NCI-H1092 treated with DMSO at 0.1 percent for 48 hours (cell line): ENCODE measurements around the gene CLN3.
"Not testable (repeated sequence)": the region's sequence is repeated elsewhere in the genome, so short reads cannot be mapped to it uniquely, and the experiment has no call there.

Source experiments
- DNase-seq: peaks from one replicate; lab custom pipeline; 2025; lab: John Stamatoyannopoulos, UW

CLN3 gene

GRCh38 chr16:28491970-28492474 is at the start of gene CLN3:
Gene CLN3 (minus strand): TSS chr16:28492074. CDS start chr16:28491759, 315 bp downstream.
- DNase-seq, result peak; percentile 97

GRCh38 chr16:28540346-28540745 is 48.5 kb upstream of the CLN3 start:
- no peak for DNase-seq

DNA sequence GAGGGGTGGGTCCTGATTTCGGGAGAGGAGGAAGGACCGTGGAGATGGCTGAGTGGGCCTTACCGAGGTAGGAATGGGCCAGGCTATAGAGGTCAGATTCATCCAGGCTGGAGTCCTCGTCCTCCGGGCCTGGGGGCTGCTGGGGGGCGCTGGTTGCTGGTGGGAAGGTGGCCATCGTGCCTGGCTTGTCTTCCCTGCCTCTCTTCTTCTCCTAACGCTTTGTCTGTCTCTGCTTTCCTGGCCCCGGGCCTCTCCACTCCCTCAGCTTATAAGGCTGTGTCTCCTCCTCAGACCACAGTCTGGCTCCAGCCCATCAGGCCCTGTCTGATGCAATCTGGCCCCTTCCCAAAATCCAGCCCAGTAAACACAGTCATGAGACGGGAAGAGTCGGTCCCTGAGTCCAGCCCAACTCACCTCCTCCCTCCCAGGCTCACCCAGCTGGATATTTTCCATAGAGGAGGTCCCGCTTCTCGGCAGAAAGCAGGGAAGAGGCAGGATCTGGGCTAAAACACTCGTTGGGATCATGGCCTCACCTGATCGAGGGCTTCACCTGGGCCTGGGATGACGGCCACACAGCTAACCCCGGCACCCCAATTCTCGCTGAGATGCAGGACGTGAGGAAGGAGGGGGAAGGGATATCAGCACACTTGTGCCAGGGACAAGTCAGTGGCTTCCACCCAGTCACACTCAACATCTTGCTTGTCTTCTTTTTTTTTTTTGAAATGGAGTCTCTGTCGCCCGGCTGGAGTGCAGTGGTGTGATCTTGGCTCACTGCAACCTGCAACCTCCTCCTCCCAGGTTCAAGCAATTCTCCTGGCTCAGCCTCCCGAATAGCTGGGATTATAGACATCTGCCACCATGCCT is 47.1 kb upstream of the CLN3 start, which contains the start of gene NUPR1:
NUPR1 (minus strand) TSS at position 242 of the 864 bp plus-strand sequence; CDS start at position 175, 67 bp downstream.
- DNase-seq, result no peak

DNA sequence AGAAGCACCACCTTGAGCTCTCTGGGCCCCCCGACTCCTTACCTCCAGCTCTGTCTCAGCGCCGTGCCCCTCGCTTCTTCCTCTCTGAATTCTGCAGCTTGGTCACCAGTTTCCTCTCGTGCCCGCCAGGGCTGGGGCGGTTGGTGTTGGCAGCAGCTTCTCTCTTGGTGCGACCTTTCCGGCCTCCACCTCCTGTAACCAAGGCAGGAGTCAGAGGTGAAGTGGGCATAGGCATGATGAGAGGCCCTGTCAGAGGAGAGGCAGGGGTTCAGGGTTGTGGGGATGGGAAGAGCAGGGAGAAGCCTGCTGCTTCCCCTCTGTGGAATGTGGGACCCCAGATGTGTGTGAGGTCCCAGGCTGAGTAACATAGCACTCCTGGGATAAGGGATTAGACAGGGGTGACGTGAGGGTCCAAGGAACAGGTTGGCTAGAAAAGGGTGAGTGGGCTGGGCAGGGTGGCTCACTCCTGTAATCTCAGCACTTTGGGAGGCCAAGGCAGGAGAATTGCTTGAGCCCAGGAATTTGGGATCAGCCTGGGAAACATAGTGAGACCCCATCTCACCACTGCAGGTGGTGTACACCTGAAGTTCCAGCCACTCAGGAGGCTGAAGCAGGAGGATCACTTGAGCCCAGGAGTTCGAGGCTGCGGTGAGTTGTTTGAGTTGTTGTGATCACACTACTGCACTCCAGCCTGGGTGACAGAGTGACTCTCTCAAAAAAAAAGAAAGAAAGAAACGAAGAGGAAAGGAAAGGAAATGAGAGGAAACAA is 46.3 kb upstream of the CLN3 start:
- DNase-seq, result no peak

DNA sequence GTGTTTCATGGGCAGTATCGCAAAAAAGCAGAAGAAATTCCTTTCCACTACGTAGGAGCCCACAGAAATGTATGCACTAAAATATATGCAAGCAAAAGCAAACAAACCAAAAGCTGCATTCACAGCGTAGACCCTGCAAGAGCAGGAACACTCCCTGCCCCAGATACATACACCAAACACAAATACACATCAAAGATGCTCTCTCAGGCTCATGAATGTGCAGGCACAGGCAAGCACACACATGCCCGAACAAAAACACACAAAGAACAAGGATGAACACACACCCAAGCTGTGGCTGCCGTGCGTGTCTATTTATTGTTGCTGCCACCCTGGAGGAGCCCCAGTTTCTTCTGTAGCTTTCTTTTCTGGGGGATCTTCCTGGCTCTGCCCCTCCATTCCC is 45.2 kb upstream of the CLN3 start:
- DNase-seq, result no peak

GRCh38 chr16:28534542-28535373 is 42.9 kb upstream of the CLN3 start:
- DNase-seq, result no peak

DNA sequence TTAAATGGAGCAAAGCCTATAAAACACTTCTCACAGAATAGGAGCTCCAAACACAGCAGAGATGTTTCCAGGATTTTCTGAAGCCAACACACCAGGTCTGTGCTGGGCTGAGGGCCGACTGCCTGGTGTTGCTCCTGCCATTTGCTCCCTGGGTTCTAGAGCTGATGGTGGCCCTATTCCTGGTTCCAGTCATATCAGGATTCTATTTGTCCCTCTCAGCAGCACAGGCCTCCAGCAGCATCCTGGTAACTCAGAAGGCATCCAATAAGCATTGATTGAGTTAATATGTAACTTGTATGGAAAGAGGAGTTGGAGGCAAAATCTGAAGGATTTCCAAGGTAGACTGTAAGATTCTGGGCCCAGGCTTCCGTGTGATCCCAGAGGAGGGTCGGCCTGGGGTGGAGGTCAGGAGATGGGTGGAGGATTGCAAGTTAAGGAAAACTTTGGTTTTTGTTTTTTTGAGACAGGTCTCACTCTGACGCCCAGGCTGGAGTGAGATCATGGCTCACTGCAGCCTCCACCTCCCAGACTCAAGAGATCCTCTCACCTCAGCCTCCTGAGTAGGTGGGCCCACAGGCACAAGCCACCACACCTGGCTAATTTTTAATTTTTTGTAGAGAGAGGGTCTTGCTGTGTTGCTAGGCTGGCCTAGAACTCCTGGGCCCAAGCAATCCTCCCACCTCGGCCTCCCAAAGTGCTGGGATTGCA is 41.2 kb upstream of the CLN3 start:
- DNase-seq, result no peak

DNA sequence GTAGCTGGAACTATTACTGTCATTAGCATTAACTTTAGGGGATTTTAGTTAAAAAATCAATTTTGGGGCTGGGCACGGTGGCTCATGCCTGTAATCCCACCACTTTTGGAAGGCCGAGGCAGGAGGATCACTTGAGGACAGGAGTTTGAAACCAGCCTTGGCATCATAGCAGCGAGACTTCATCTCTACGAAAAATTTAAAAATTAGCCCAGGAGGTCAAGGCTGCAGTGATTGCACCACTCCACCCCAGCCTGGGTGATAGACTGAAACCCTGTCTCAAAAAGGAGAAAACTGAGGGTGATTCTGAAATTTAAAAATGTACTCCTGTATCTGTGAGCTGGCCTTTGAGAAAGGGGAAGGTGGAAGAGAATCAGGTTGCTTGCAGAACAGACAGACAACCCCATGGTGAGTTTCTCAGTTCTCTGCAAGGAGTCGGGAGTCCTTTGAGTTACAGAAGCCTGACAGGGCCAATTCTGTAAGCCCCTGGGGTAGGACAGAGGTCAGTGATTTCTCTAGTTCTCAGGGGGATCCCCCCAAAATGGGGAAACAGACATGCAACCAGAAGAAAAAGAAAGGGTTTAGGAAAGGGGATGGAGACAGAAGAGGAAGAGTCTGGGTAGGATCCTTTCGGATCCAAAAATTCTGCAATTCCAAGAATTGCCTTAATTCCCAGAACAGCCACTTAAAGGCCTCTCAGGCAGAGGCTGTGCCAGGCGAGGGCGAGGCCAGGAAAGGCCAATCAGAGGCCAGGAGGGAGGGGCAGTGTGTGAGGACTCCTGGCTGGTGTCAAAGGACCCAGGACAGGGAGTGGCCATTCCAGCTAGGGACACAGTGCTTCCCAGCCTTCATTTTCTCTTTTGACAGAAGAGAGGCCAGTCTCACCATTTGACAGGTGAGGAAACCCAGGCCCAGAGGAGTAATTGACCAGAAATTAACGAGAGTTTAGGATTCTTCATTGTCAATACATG is 40.2 kb upstream of the CLN3 start:
- no peak for DNase-seq

- DNase-seq, result no peak
These were observed 37.2 kb upstream of the CLN3 start for GRCh38 chr16:28529124-28529523.

DNA sequence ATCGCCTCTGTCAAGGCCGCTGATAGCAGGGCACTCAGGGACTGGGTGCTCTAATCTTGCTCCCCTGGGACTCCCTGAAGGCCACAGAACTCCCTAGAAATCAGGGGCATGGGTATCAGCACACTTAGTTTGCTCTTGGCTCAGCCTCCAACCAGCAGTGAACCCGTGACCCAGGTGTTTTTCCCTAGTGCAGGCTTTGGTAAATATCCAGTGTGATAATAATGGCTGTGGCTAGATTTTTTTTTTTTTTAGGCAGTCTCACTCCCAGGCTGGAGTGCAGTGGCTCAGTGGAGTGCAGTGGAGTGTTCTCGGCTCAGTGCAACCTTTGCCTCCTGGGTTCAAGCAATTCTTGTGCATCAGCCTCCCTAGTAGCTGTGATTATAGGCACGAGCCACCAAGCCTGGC is 36.6 kb upstream of the CLN3 start:
- no peak for DNase-seq

GRCh38 chr16:28527985-28528384 is 36.1 kb upstream of the CLN3 start:
- DNase-seq, result no peak

DNA sequence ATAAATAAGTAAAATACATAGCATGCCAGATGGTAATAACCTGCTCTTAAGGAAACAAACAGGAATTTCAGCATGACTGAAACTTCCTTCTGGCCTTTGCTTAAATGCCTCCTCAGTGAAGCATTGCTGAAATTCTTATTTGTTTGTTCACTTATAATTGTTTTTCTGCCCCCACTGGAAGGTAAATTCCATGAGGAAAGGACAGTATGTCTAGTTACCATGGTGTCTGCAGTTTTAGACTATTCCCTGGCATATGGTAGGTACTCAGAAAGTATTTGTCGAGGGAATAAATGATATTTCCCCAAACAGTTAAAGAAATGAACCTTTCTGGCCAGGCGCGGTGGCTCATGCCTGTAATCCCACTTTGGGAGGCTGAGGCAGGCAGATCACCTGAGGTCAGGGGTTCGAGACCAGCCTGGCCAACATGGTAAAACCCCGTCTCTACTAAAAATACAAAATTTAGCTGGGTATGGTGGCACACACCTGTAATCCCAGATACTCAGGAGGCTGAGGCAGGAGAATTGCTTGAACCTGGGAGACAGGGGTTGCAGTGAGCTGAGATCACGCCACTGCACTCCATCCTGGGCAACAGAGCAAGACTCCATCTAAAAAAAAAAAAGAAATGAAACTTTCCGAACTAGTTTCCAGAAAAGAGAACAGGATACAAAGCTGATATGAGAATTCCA is 35.4 kb upstream of the CLN3 start:
- not testable (repeated sequence) for DNase-seq

DNA sequence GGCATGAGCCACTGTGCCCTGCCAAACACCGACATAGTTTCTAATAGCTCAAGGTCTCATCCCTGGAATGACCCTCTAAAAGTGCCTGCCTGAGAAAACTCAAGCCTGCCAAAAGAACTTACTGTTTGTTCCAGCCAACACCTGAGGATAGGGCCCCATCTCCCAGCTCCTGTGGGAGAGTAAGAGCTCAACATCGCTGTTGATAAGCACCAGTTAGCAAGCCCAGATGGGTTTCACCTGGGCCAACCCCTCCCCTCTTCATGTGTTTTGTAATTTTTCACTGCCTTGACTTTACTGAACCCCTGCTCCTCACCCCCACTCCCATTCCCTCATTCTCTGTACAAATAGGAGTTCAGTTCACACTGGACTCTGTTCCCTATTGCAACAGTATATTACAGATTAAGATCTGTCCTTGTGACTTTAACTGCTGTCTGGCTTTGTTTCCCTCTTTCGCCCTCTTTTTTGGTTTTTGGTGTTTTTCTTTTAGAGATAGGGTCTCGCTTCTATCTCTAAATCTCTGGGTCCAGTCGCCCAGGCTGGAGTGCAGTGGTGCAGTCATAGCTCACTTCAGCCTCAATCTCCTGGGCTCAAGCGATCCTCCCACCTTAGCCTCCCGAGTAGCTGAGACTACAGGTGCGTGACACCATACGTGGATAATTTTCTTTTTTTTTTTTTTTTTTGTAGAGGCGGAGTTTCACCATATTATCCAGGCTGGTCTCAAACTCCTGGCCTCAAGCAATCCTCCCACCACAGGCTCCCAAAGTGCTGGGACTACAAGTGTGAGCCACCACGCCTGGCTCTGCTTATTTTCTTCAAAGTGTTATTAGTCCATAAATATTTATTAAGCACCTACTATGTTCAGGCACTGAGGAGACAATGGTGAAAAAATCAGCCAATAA is 34.6 kb upstream of the CLN3 start:
- DNase-seq, result no peak

- DNase-seq, result no peak
These were observed 32.9 kb upstream of the CLN3 start for GRCh38 chr16:28524681-28525171.

GRCh38 chr16:28522792-28523191 is 30.9 kb upstream of the CLN3 start:
- DNase-seq, result no peak

GRCh38 chr16:28521436-28521835 is 29.6 kb upstream of the CLN3 start:
- DNase-seq, result no peak

- DNase-seq, result no peak
These were observed 28.8 kb upstream of the CLN3 start for GRCh38 chr16:28520672-28521071.

DNA sequence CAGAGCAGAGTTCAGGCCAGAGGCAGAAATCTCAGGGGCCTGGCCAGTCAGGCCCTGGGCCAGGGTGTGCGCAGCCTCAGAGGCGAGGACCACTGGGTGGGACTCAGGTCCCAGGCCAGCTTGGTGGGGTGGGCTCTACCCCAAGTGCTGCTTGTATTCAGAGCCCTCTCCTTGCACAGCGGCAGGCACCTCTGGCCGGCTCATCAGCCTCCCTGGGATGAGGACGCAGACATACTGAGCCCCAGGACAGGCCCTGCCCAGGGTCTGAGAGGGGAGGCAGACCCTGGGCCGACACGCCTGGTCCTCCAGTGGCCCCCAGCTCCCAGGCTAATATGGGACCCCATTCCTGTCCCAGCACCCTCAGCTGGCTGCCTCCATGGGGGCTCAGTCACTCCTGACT is 22.4 kb upstream of the CLN3 start:
- DNase-seq, result no peak
